Dedifferentiated amniotic fluid mesenchymal stem cell (primary cell): ENCODE data around the gene CA10.
A peak's percentile ranks its signal among the peaks of the same experiment; 100 is the strongest.

Experiments used
- DNase-seq: peaks from one replicate; pipeline ENCODE4 v3.0.0-alpha.2; 2016; ENCODE audit errors: extremely low spot score

CA10 gene

DNA sequence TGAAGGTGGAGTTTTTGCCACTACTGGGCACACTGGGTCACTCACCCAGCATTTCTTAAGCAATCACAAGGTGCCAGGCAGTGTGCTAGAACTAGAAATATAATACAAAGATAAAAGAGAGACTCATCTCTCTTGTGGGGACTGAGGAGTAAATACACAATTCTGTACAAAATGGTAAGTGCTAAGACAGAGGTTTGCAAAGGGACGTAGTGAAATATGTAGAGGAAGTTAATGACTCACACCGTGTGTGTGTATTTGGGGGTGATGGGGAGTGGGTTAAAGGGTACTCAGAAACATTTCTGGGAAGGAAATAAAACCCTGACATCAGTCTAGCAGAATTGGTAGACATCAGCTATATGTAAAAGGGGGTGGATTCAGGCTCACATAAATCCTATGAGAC, 389.3 kb downstream of the CA10 start:
- DNase-seq, result no peak

DNA sequence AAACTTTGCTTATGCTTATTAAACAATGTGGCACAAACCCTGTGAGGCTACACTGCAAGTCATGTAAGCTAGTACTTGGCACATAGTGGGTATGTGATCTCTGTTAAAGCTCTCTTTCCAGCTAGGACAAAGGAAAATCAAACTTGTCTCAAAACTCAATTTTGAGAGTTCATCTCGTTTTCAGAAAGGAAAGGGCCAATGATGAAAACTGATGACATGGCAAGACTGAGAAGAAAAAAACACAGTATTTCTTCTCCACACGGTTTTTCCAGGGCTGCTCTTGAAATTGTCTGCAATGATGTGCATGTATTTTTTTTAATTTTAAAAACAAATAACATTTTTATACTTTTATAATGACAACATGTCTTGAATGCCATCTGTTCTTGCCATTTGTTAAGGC, 389.8 kb downstream of the CA10 start:
- no peak for DNase-seq

- DNase-seq, result no peak
Measured at GRCh38 chr17:51767287-51767686, 391.2 kb downstream of the CA10 start.

DNA sequence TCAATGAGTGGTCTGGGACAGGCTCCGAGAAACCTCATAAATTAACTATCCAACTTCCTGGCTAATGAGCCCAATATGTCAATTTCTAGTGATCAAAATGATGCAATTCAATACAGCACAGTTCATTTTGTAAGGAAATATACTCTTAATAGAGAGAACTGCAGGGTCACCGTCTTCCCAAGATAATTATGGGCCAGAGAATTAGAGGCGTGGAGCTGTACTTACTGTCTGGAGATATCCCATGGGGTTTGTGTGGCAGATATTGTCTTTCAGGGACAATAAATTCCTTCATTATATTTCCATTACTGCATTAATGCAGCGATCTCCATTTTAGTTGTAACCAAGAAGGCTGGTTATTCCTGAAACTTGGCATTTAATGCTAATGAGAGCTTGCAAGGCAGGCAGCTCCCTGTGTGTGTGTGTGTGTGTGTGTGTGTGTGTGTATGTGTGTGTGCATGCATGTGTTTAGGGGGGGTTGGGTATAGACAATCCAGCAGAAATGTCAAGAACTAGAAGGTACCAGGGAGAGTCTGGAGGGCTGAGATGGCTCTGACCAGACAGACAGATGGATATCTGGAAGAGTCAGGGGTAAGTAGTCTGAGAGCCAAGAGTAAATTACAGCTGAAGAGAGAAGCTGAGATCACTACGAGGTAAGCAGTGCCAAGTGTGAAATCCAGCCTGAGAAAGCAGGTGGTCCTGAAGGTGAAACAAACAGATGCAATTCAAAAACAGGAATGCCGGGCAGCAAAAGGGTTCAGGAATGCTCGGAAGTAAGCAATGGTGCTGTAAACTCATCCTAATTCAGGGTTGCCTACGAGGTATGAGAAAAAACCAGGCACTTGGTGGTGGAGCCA, 393.0 kb downstream of the CA10 start:
- DNase-seq, result no peak

DNA sequence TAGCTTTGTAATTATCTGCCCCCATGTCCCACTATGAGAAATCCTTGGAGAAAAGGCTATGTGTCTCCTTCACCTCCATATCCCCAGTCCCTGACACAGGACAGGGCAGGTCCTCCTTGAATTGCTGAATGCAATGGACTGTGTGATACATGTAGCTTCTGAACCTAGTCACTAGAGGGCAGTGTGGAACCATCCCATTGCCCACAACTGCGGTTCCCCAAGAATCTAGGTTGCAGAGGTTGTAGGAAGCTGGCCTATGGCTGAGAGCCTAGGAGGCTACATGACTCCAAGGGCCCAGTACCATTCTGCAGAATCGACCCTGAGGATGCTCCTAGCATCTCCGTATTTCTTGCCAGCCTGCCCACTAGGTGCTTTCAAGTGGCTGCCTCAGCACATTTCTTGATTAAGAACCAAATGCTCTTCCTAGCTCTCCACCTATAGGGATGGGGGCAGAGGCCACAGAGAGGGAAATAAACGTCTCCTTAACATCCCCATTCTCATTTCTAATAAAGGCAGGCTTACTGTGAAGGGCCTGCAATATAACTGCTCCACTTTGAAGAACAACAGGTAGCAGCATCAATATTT, 394.0 kb downstream of the CA10 start:
- DNase-seq, result peak; percentile 31

GRCh38 chr17:51763058-51763457, 395.5 kb downstream of the CA10 start:
- no peak for DNase-seq

- DNase-seq, result no peak
Measured at GRCh38 chr17:51761105-51761504, 397.4 kb downstream of the CA10 start.

- no peak for DNase-seq
Measured at GRCh38 chr17:51759260-51759659, 399.3 kb downstream of the CA10 start.

DNA sequence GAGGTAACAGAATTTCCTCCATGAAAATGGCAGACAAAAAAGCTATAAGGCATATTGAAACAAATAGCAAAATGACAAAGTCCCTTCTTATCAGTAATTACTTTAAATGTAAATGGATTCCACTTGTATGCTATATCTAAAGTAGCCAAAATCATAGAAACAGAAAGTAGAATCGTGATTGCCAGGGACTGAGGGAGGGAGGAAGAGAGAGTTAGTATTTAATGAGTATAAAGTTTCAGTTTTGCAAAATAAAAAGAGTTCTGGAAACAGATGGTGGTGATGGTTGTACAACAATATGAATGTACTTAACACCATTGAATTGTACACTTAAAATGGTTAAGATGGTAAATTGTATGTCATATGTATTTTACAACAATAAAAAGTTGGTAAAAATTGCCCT, 407.4 kb downstream of the CA10 start:
- DNase-seq, result no peak

DNA sequence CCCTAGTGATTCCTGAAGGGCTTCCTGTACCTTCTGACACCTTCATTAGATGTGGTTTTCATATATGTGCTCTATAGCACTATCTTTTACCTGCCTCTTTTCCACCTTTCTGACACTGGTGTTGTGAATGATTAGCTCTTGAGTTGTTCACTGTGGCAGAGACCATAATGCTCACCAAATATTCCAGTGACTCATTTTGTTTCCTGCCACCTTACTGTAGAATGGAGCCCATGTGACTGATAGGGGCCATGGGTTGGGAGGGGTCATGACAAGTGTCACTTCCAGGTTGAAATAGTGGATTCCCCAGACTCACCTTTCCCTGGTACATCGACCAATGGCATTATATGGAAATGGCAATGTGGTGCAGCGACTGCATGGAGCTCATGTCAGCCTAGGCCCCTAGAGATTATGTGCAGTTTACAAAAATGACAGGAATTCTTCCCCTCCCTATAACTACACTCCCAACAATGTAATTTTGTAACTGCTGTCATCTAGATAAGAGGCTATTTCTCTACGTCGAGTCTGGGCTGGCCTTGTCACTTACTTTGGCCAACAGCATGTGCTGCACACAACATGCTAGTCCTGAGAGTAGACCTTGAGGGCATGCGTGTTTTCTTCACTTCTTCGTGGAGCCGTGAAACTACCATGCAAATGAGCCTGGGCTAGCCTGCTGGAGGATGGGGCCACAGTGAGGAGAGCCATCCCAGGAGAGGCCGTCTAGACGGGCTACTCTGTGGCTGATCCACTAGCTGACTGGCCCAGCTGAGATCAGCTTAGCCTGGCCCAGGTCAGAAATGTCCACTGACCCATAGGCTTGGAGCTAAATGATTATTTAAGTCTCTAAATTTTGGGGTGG, 409.5 kb downstream of the CA10 start:
- DNase-seq, result no peak

GRCh38 chr17:51746421-51746820, 412.1 kb downstream of the CA10 start:
- no peak for DNase-seq

DNA sequence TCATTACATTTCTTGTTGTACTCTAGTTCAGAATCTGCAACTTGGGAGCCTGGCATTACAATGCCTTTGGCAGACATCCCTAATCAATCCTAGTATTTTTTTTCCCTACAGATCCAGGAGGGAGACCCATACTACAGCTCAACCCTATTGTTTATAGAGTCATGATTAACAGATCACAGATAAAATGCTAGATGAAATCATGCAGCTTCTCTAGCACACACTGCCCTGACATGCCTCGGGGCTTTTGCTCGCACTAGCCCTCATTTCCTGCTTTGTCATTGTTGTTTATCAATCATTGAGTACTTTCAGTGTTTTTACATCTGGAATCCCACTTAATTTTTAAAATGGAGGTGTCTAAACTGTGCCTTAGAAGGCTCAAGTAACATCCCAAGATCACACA, 412.5 kb downstream of the CA10 start:
- DNase-seq, result no peak

- no peak for DNase-seq
Measured at GRCh38 chr17:51743477-51743876, 415.0 kb downstream of the CA10 start.

- no peak for DNase-seq
Measured at GRCh38 chr17:51742571-51742970, 415.9 kb downstream of the CA10 start.

DNA sequence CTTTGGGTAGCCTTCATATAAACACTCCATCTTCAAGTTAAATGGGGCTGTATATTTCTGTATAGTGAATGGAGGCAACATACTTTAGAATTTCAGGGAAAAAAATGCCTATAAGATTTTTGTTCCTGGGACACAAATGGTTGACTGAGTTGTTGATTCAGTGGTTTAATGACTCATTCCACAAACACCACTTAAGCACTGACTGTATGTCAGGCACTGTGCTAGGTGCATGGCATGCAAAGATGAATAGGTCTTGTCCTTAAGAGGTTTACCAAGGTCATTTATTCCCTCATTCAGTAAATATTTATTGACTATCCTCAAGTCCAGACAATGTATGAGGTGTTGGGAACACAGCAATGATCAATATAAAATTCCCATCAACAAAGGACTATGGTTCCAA, 417.1 kb downstream of the CA10 start:
- DNase-seq, result no peak

DNA sequence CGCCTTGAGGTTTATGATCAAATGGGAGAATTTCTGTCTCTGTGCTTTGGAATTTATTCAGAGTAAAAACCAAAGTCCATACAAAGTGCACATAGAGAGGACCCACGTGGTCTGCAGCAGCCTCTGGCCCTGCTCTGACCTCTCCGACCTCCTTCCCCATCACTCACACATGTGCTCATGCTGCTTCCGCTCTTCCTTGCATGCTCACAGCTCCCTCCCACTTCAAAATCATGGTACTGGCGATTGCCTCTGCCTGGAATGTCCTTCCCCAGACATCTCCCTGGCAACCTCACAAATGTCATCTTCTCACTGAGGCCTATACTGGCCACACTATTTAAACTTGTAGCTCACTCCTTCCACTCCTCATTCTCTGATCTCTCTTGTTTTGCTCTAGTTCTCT, 418.0 kb downstream of the CA10 start:
- DNase-seq, result no peak

DNA sequence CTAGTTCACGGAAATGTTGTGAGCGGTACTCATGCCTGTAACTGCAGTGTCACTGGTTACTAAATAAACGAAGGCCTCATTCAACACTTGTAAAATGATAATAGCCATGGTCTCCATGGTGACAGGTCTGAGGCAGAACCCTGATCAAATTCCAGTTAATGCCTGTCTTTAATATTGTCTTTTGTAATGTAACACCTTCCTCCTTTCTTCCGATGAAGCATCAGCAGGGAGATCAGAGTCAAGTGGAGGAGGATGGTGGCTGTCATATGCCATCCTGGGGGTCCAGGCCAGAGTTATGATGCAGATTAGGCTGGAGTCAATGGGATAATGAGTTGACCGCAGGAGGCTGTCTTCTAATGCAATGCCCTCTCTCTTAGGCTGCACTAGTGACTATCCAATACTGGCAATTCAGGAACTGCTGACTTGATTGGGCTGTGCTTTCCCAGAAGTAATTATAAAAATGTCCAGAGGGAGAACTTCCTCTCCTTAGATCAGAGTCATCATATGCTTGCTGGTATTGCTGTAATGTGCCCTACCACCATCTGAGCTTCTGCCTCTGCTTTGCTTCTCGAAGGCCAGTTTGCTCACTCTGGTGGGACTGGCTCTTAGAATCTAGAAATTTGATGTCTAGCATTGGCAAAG, 419.1 kb downstream of the CA10 start:
- DNase-seq, result no peak

DNA sequence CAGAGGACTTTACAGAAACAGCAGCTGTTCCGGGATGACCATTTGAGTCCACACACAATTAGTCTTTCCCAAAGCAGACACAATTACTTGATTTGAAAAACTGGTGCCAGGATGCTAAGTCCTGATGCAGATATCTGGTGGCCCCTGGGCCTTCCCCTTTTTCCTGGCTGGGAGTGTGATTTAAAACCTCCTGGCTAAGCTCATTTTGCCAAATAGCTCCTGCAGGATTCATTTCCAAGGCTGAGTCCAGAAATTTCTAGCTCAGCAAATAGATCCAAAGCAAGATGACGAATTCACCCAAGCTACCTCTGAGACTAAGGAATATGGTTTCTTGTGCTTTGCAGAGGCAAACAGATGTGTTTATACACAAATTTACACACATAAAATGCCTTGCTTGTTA, 422.2 kb downstream of the CA10 start:
- no peak for DNase-seq

- DNase-seq, result no peak
Measured at GRCh38 chr17:51734976-51735375, 423.5 kb downstream of the CA10 start.

- DNase-seq, result no peak
Measured at GRCh38 chr17:51734462-51734861, 424.1 kb downstream of the CA10 start.

- DNase-seq, result no peak
Measured at GRCh38 chr17:51733166-51733565, 425.3 kb downstream of the CA10 start.
